H9 (cell line): ENCODE results near the gene ALPG. TPM values are rescaled to one million over a fixed set of nuclear protein-coding genes. Genes with fewer than 3 reads are reported as not detected.

Experiments
- DNase-seq: peaks from one replicate; pipeline ENCODE4 v3.0.0-alpha.2; 2017
- H2AFZ ChIP-seq: one replicate; pipeline ENCODE4 v1.6.1; 2013; ENCODE audit warnings: mild to moderate bottlenecking, low read length, control low read depth, moderate library complexity
- H2AK5ac ChIP-seq: 2 replicates; pipeline ENCODE4 v1.6.1; 2013; ENCODE audit warnings: low read length, control low read depth, mixed read lengths; ENCODE audit not compliant: insufficient read length
- H2BK120ac ChIP-seq: one replicate; pipeline ENCODE4 v1.6.1; 2013; ENCODE audit warnings: low read depth, mild to moderate bottlenecking, low read length, control low read depth, inconsistent platforms; ENCODE audit not compliant: poor library complexity, severe bottlenecking
- H2BK12ac ChIP-seq: 2 replicates; pipeline ENCODE4 v1.6.1; 2013; ENCODE audit warnings: low read length, control low read depth, mixed read lengths, low read depth; ENCODE audit not compliant: insufficient read length
- H2BK15ac ChIP-seq: 2 replicates; pipeline ENCODE4 v1.6.1; 2013; ENCODE audit warnings: low read depth, low read length, control low read depth
- H2BK20ac ChIP-seq: one replicate; pipeline ENCODE4 v1.6.1; 2013; ENCODE audit warnings: low read depth, mild to moderate bottlenecking, low read length, control low read depth, inconsistent platforms; ENCODE audit not compliant: poor library complexity, severe bottlenecking
- H2BK5ac ChIP-seq: 2 replicates; pipeline ENCODE4 v1.6.1; 2013; ENCODE audit warnings: low read length, control low read depth, mixed read lengths; ENCODE audit not compliant: insufficient read length
- H3K14ac ChIP-seq: 2 replicates; pipeline ENCODE4 v1.6.1; 2013; ENCODE audit warnings: low read length, control low read depth; ENCODE audit not compliant: insufficient read depth
- H3K18ac ChIP-seq: 2 replicates; pipeline ENCODE4 v1.6.1; 2013; ENCODE audit warnings: low read depth, mild to moderate bottlenecking, mixed read lengths, low read length, control low read depth; ENCODE audit not compliant: insufficient read length
- H3K23ac ChIP-seq: 2 replicates; pipeline ENCODE4 v1.6.1; 2013; ENCODE audit warnings: low read length, control low read depth, mixed read lengths, low read depth; ENCODE audit not compliant: insufficient read length
- H3K23me2 ChIP-seq: 2 replicates; pipeline ENCODE4 v1.6.1; 2013; ENCODE audit warnings: low read depth, mild to moderate bottlenecking, mixed read lengths, low read length, control low read depth; ENCODE audit not compliant: insufficient read length, poor library complexity, severe bottlenecking
- H3K27ac ChIP-seq: 2 replicates; pipeline ENCODE4 v1.5.1; 2013; ENCODE audit warnings: low read length, control low read depth, mixed read lengths, low read depth; ENCODE audit not compliant: insufficient read length
- H3K27me3 ChIP-seq: 2 replicates; pipeline ENCODE4 v1.6.1; 2013; ENCODE audit warnings: low read length, control low read depth, inconsistent platforms; ENCODE audit not compliant: insufficient read depth
- H3K4ac ChIP-seq: 2 replicates; pipeline ENCODE4 v1.6.1; 2013; ENCODE audit warnings: low read depth, mild to moderate bottlenecking, control low read depth, inconsistent platforms, low read length, moderate library complexity
- H3K4me1 ChIP-seq: 2 replicates; pipeline ENCODE4 v1.6.1; 2013; ENCODE audit warnings: low read length, control low read depth, inconsistent platforms; ENCODE audit not compliant: insufficient read depth
- H3K4me2 ChIP-seq: 2 replicates; pipeline ENCODE4 v1.6.1; 2013; ENCODE audit warnings: low read length, control low read depth, mixed read lengths; ENCODE audit not compliant: insufficient read length, insufficient read depth
- H3K56ac ChIP-seq: 2 replicates; pipeline ENCODE4 v1.6.1; 2013; ENCODE audit warnings: low read depth, mild to moderate bottlenecking, mixed read lengths, low read length, control low read depth; ENCODE audit not compliant: insufficient read length
- H3K79me1 ChIP-seq: 2 replicates; pipeline ENCODE4 v1.6.1; 2013; ENCODE audit warnings: low read depth, mild to moderate bottlenecking, moderate library complexity, low read length, control low read depth, inconsistent platforms; ENCODE audit not compliant: insufficient read depth, poor library complexity, severe bottlenecking
- H3K79me2 ChIP-seq: 2 replicates; pipeline ENCODE4 v1.6.1; 2013; ENCODE audit warnings: low read length, control low read depth, inconsistent platforms; ENCODE audit not compliant: insufficient read depth
- H3K9ac ChIP-seq: 2 replicates; pipeline ENCODE4 v1.6.1; 2013; ENCODE audit warnings: low read length, control low read depth, mixed read lengths; ENCODE audit not compliant: insufficient read length; ENCODE audit errors: extremely low read depth
- H3K9me3 ChIP-seq: one replicate; pipeline ENCODE4 v1.6.1; 2013; ENCODE audit warnings: low read depth, low read length, inconsistent platforms; ENCODE audit not compliant: control insufficient read depth
- H3T11ph ChIP-seq: one replicate; pipeline ENCODE4 v1.6.1; 2013; ENCODE audit warnings: mild to moderate bottlenecking, low read length, control low read depth, inconsistent platforms
- H4K20me1 ChIP-seq: one replicate; pipeline ENCODE4 v1.6.1; 2013; ENCODE audit not compliant: control insufficient read depth, insufficient read length, insufficient read depth
- H4K5ac ChIP-seq: 2 replicates; pipeline ENCODE4 v1.6.1; 2013; ENCODE audit warnings: low read depth, mild to moderate bottlenecking, mixed read lengths, low read length, control low read depth; ENCODE audit not compliant: insufficient read length
- H4K8ac ChIP-seq: replicated peaks from 2 replicates; pipeline ENCODE4 v1.6.1; 2013; ENCODE audit warnings: low read length, control low read depth, mixed read lengths, low read depth; ENCODE audit not compliant: insufficient read length
- H4K91ac ChIP-seq: 2 replicates; pipeline ENCODE4 v1.6.1; 2013; ENCODE audit warnings: low read depth, mild to moderate bottlenecking, moderate library complexity, mixed read lengths, low read length, control low read depth; ENCODE audit not compliant: insufficient read length
- H3K27ac Mint-ChIP-seq, 3 experiments: 2 replicates in 2 of 3; 3 replicates in 1 of 3; pipeline ENCODE4 v1.8.0; 2020 to 2021; ENCODE audit warnings: mixed read lengths in 3 of 3, mild to moderate bottlenecking in 1 of 3, moderate library complexity in 1 of 3
- H3K27me3 Mint-ChIP-seq: 2 replicates; pipeline ENCODE4 v1.8.0; 2021; ENCODE audit warnings: low read depth, mild to moderate bottlenecking, moderate library complexity, mixed read lengths
- H3K36me3 Mint-ChIP-seq, 3 experiments: 2 replicates in 2 of 3; 3 replicates in 1 of 3; pipeline ENCODE4 v1.8.0; 2020 to 2021; ENCODE audit warnings: low read depth in 3 of 3, mixed read lengths in 3 of 3; ENCODE audit not compliant: insufficient read depth in 1 of 3
- H3K4me1 Mint-ChIP-seq, 2 experiments: 2 replicates each; pipeline ENCODE4 v1.8.0; 2020; ENCODE audit warnings: mixed read lengths in 2 of 2
- H3K4me3 Mint-ChIP-seq, 2 experiments: 2 replicates in 1 of 2; 3 replicates in 1 of 2; pipeline ENCODE4 v1.8.0; 2020 to 2021; ENCODE audit warnings: mild to moderate bottlenecking in 2 of 2, mixed read lengths in 2 of 2, moderate library complexity in 1 of 2
- H3K9me3 Mint-ChIP-seq, 2 experiments: 2 replicates in 1 of 2; 3 replicates in 1 of 2; pipeline ENCODE4 v1.8.0; 2020; ENCODE audit warnings: mild to moderate bottlenecking in 2 of 2, mixed read lengths in 2 of 2, moderate library complexity in 1 of 2
- whole genome bisulfite sequencing: extraction: QIAGEN DNeasy Blood & Tissue Kit; methylation state at CpG from one replicate; pipeline ENCODE4 v1.1.7; 2013; ENCODE audit warnings: missing lambda C conversion rate, low lambda C conversion rate, mixed read lengths; ENCODE audit not compliant: insufficient read length; ENCODE audit errors: extremely low coverage; 5-methylcytosine and 5-hydroxymethylcytosine counted together
- total RNA-seq: library from RNA; stranded (reverse); gene quantifications from 2 replicates; pipeline ENCODE4 v1.2.1, GENCODE V29; 2021
- TF ChIP-seq, protein P1 (sequence below): fragments of 200-600 bp; sonication (generic); conservative IDR thresholded peaks from 3 replicates; pipeline ENCODE4 v1.8.0; 2021; ENCODE audit warnings: antibody characterized with exemption, mild to moderate bottlenecking

ALPG gene
- total RNA-seq, 1 experiment from 2014 or later: 1.3 TPM

DNA sequence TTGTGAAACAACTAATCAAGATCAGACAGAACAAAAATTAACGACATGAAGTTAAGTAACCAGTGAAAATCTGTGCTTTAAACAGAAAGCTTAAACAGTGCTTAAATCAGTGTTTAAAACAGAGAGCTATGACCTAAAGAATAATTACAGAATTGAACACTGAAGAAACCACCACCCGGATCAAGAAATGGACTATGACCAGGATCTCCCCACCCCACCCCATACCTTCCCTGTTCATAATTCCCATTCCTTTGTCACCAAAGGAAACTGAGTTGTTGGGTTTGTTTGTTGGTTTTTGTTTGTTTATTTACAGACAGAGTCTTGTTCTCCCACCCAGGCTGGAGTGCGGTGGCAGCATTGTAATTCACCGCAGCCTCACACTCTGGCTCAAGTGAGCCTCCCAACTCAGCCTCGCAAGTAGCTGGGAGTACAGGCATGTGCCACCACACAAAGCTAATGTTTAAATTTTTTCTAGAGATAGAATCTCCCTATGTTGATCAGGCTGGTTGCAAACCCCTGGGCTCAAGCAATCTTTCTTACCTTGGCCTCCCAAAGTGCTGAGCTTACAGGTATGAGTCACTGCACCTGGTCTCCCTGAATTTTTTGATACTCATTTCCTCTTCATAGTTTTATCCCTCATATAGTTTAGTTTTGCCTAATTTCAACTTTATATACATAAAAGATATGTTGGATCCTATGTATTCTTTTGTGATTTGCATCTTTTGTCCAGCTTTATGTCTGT lies 8.2 kb upstream of the ALPG start:
- no peaks in the 10 kb centered on the region for H3K23me2 ChIP-seq
- no peak overlapping the region for H3K4me2 ChIP-seq
- no peak overlapping the region for H2BK5ac ChIP-seq
- H2BK20ac ChIP-seq: no peak overlapping the region
- H3K9ac ChIP-seq: no peak overlapping the region
- no CpG with 5 or more reads among the region's 5 CpGs for WGBS
- no peak overlapping the region for H2BK15ac ChIP-seq
- H3K27me3 ChIP-seq: no peaks in the 10 kb centered on the region
- no peaks in the 10 kb centered on the region for H4K20me1 ChIP-seq
- H3K4me3 Mint-ChIP-seq: no peak overlapping the region
- H2BK12ac ChIP-seq: no peak overlapping the region
- no peak overlapping the region for H4K5ac ChIP-seq
- H4K91ac ChIP-seq: no peak overlapping the region
- DNase-seq: no peak
- H2BK120ac ChIP-seq: no peak overlapping the region
- H3K36me3 Mint-ChIP-seq: peaks cover 0 to 68% (median 16%) of the 10 kb centered on the region in 3 experiments; a peak in 3 of 7 replicates
- H3K9me3 Mint-ChIP-seq: no peaks in the 10 kb centered on the region
- no peak overlapping the region for H2AK5ac ChIP-seq
- no peak overlapping the region for H3K56ac ChIP-seq
- TF ChIP-seq, protein P1, sequence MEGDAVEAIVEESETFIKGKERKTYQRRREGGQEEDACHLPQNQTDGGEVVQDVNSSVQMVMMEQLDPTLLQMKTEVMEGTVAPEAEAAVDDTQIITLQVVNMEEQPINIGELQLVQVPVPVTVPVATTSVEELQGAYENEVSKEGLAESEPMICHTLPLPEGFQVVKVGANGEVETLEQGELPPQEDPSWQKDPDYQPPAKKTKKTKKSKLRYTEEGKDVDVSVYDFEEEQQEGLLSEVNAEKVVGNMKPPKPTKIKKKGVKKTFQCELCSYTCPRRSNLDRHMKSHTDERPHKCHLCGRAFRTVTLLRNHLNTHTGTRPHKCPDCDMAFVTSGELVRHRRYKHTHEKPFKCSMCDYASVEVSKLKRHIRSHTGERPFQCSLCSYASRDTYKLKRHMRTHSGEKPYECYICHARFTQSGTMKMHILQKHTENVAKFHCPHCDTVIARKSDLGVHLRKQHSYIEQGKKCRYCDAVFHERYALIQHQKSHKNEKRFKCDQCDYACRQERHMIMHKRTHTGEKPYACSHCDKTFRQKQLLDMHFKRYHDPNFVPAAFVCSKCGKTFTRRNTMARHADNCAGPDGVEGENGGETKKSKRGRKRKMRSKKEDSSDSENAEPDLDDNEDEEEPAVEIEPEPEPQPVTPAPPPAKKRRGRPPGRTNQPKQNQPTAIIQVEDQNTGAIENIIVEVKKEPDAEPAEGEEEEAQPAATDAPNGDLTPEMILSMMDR: no peak
- no peaks in the 10 kb centered on the region for H3K9me3 ChIP-seq
- H3K27me3 Mint-ChIP-seq: peaks cover 2% of the 10 kb centered on the region; the same call in 1 of the 2 replicates
- H3K4me1 ChIP-seq: no peaks in the 10 kb centered on the region
- no peak overlapping the region for H3K14ac ChIP-seq
- no peak overlapping the region for H3K23ac ChIP-seq
- peaks cover 0 to 9% of the 10 kb centered on the region in 2 experiments; a peak in 2 of 4 replicates for H3K4me1 Mint-ChIP-seq
- no peak overlapping the region for H3K18ac ChIP-seq
- no peak overlapping the region for H3K27ac Mint-ChIP-seq
- H4K8ac ChIP-seq: no peak overlapping the region
- no peak overlapping the region for H2AFZ ChIP-seq
- H3T11ph ChIP-seq: no peak overlapping the region
- no peak overlapping the region for H3K4ac ChIP-seq
- H3K27ac ChIP-seq: no peak overlapping the region
- H3K79me1 ChIP-seq: no peaks in the 10 kb centered on the region
- no peaks in the 10 kb centered on the region for H3K79me2 ChIP-seq
